ENCODE results near the gene KDM5B. TPM values are rescaled to one million over a fixed set of nuclear protein-coding genes. Genes with fewer than 3 reads are reported as not detected.
"Not testable (repeated sequence)": the region's sequence is repeated elsewhere in the genome, so short reads cannot be mapped to it uniquely, and the experiment has no call there.

The KDM5B gene
- total and polyA plus RNA-seq, 8 donors: 7.3 to 47.0 (median 22.9) TPM

- no peaks in the 10 kb centered on the region for H3K27me3 ChIP-seq
- DNase-seq (no peak), FAIRE-seq (no peak), ATAC-seq (no peak)
- H3K27ac ChIP-seq: no peak overlapping the region
- H3K4me1 ChIP-seq: peaks cover 0 to 5% (median 0%) of the 10 kb centered on the region in 3 donors
- intact Hi-C loops (cut with DNase I): no loop called here
- TF ChIP-seq, protein P1, sequence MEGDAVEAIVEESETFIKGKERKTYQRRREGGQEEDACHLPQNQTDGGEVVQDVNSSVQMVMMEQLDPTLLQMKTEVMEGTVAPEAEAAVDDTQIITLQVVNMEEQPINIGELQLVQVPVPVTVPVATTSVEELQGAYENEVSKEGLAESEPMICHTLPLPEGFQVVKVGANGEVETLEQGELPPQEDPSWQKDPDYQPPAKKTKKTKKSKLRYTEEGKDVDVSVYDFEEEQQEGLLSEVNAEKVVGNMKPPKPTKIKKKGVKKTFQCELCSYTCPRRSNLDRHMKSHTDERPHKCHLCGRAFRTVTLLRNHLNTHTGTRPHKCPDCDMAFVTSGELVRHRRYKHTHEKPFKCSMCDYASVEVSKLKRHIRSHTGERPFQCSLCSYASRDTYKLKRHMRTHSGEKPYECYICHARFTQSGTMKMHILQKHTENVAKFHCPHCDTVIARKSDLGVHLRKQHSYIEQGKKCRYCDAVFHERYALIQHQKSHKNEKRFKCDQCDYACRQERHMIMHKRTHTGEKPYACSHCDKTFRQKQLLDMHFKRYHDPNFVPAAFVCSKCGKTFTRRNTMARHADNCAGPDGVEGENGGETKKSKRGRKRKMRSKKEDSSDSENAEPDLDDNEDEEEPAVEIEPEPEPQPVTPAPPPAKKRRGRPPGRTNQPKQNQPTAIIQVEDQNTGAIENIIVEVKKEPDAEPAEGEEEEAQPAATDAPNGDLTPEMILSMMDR (IDR thresholded peaks at IDR 0.05): no peak
- H3K4me3 ChIP-seq: no peak overlapping the region
- 86 to 95% methylated on average over 7 of the region's 7 CpGs for WGBS, 2 donors
- no peaks in the 10 kb centered on the region for H3K9me3 ChIP-seq
- H3K36me3 ChIP-seq: no peaks in the 10 kb centered on the region
These were observed 11.6 kb downstream of the KDM5B start for GRCh38 chr1:202796670-202797069.

DNA sequence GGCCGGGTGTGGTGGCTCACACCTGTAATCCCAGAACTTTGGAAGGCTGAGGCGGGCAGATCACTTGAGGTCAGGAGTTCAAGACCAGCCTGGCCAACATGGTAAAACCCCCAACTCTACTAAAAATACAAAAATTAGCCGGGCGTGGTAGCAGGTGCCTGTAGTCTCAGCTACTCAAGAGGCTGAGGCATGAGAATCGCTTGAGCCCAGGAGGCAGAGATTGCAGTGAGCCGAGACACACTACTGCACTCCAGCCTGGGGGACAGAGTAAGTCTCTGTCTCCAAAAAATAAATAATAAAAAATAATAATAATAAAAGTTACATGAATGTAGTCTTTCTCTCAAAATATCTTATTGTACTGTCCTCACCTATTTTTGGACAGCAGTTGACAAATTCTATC lies 13.3 kb downstream of the KDM5B start:
- H3K4me3 ChIP-seq; DNase-seq; ATAC-seq; FAIRE-seq; H3K27me3 ChIP-seq; intact Hi-C loops (cut with DNase I); H3K9me3 ChIP-seq; H3K27ac ChIP-seq; H3K36me3 ChIP-seq: not testable (repeated sequence)
- WGBS, 2 donors: 93 to 96% methylated on average over 6 of the region's 6 CpGs
- peaks cover 0 to 13% (median 10%) of the 10 kb centered on the region in 3 donors for H3K4me1 ChIP-seq

DNA sequence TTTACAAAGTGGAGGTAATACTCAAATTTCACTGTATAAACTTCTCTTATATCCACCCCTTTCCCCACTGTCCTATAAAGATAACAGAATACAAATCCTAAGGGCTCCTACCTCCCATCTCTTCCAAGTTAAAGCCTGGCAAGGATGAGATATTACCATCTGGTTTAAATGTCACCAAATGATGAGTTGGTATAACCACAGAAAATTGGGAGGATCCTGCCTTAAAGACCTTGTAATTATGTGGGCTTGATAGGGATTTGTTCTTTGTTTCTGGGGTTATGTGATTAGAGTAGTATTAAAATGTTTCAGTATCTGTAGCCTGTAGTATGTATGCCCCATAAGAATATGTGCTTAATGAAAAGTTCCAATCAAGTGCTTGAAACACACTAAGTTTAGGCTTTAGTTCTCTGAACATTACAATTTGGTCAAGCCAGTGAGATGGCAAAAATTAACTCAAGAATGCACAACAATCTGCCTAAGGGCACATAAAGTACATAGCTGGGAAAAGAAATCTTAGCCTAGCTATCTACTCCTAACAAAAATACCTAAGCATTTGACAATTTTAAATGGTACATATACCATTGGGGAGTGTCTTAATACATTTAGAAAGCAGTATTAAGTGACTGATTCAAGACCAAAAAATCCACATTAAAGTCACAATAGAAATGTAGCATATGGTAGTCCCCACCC lies 14.0 kb downstream of the KDM5B start:
- Histone ChIP-seq H3K36me3 (no peaks in the 10 kb centered on the region), H3K4me1 (peaks cover 0 to 13% (median 10%) of the 10 kb centered on the region in 3 donors), H3K27ac (no peak overlapping the region), H3K27me3 (no peaks in the 10 kb centered on the region), H3K9me3 (no peaks in the 10 kb centered on the region), H3K4me3 (no peak overlapping the region)
- intact Hi-C loops (cut with DNase I): no loop called here
- ATAC-seq: no peak
- DNase-seq: no peak
- TF ChIP-seq, protein P1 (IDR thresholded peaks at IDR 0.05): no peak
- FAIRE-seq: no peak

- intact Hi-C loops (cut with DNase I): no loop called here
- no peaks in the 10 kb centered on the region for H3K36me3 ChIP-seq
- peak in 1 of 4 donors; percentile 22 for ATAC-seq
- H3K27ac ChIP-seq: no peak overlapping the region
- H3K27me3 ChIP-seq: no peaks in the 10 kb centered on the region
- no peaks in the 10 kb centered on the region for H3K9me3 ChIP-seq
- no peak overlapping the region for H3K4me3 ChIP-seq
- no peak for DNase-seq
- TF ChIP-seq, protein P1 (IDR thresholded peaks at IDR 0.05): no peak
- 62 to 63% methylated on average over 4 of the region's 4 CpGs for WGBS, 2 donors
- H3K4me1 ChIP-seq: peaks cover 0 to 19% (median 10%) of the 10 kb centered on the region in 3 donors
- FAIRE-seq: no peak
These were observed 17.0 kb downstream of the KDM5B start for GRCh38 chr1:202791077-202791747.

GRCh38 chr1:202788800-202789199 lies 19.4 kb downstream of the KDM5B start:
- WGBS, 2 donors: 57 to 67% methylated on average over 3 of the region's 3 CpGs
- Histone ChIP-seq H3K4me1 (peaks cover 0 to 19% (median 10%) of the 10 kb centered on the region in 3 donors), H3K36me3 (no peaks in the 10 kb centered on the region), H3K27me3 (no peaks in the 10 kb centered on the region), H3K27ac (no peak overlapping the region), H3K9me3 (no peaks in the 10 kb centered on the region), H3K4me3 (no peak overlapping the region)
- FAIRE-seq: no peak
- no peak for DNase-seq
- TF ChIP-seq, protein P1 (IDR thresholded peaks at IDR 0.05): no peak
- peak in 1 of 4 donors; percentile 52 for ATAC-seq
- intact Hi-C loops (cut with DNase I): no loop called here

All from pancreas (tissue), 10 donors.